Globus pallidus (tissue), 1 donor: ENCODE data around the gene EEF1B2.
"Not testable (repeated sequence)": the region's sequence is repeated elsewhere in the genome, so short reads cannot be mapped to it uniquely, and the experiment has no call there.

ENCODE experiments used
- DNase-seq: peaks from one replicate; pipeline ENCODE4 v3.0.0-alpha.2; 2015; ENCODE audit warnings: low spot score

Gene EEF1B2

DNA sequence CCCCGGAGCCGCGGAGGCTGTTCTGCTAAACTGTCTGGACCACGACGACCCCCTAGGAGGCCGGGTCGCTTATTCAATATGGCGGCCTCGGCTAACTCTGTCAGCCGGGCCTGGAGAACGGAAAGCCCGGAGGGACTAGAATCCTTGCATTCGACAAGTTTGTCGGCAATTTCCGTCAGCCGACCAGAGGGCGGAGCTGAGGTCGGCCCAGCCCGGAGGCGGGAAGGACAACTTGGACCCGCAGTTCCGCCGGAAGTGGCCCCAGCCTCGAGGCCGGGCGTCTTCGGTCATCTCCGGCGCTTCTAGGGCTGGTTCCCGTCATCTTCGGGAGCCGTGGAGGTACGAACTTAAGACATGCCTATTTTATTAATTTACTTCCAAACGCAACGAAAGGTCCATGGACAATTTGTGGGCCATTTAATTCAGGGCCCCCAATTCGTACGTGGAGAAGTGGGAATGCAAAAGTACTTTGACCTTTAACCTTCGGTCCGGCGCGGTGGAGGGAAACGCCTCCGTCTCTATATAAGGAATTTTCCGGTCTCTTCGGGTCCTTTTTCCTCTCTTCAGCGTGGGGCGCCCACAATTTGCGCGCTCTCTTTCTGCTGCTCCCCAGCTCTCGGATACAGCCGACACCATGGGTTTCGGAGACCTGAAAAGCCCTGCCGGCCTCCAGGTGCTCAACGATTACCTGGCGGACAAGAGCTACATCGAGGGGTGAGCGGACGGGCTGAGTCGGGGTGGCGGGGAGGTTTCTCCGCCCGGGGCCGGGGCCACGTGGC, at the start of gene EEF1B2, which contains the start of gene NDUFS1:
Gene EEF1B2 (plus strand): TSS at position 550 of the 779 bp plus-strand sequence. CDS start 85 bp downstream, at position 635.
Gene NDUFS1 (minus strand): TSS at position 99 of the 779 bp plus-strand sequence. CDS start 5,766 bp downstream, outside the sequence.
- DNase-seq = peak; percentile 99

DNA sequence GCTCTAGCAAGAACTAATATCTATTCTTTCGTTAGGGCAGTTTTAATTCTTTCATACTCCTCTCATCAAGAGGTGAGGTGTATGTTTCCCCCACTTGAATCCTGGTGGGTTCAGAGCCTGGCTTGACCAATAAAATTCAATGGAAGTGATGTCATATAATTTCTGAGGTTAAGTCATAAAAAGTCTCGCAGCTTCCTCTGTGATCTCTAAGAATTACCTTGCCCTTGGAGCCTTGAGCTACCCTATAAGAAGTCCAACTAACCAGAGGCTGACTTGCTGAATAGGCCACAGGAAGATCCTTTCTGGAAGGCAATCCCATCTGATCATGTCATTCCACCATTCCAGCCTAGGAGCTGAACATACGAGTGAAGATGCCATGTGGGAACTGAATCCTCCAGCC, 47.6 kb upstream of the EEF1B2 start:
- DNase-seq = no peak

DNA sequence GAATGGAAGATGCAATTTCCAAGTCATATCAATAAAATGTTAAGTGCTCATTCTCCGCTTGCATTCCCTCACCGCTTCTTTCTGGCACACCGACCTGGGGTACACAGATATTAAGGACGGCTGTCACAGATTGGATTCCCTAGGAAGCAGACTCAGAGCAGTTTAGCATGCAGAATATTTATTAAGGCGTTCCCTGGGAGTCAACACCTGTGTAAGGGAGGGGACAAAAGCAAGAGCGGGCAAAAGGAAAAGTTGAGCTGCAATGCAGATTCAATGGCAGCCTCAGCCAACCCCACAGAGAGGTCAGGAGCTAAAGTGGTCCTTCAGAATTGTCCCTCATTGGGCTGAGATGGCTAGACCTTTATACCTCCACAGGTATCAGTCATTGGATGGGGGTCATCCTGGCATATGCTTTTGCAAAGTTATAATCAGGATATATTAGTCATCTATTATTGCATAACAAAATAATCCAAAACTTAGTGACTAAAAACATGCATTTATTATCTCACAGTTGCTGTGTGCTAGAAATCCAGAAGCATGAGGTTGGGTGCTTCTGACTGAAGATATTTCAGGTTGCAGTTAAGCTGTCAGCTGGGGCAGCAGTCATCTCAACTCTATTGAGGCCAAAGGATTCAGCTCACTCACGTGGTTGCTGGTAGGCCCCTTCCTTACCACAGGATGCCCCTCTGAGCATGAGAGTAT, 46.7 kb upstream of the EEF1B2 start:
- no peak for DNase-seq

DNA sequence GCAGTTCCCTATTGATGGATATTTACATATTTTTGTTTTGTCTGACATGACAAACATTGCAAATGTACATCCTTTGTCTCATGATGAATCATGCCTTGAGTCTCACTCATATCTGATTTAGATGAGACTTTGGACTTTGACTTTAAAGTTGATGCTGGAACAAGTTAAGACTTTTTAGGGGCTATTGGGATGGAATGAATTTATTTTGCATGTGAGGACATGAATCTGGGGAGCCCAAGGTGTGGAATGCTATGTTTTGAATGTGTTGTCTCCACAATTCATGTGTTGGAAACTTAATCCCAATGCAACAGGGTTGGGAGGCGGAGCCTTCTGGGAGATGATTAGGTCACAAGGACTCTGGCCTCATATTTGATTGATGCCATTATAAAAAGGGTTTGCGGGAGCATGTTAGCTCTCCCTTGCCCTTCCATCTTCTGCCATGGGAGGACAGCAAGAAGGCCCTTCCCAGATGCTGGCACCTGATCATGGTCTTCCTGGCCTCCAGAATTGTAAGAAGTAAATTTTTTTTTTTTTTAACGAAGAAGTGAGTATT, 44.6 kb upstream of the EEF1B2 start:
- no peak for DNase-seq

DNA sequence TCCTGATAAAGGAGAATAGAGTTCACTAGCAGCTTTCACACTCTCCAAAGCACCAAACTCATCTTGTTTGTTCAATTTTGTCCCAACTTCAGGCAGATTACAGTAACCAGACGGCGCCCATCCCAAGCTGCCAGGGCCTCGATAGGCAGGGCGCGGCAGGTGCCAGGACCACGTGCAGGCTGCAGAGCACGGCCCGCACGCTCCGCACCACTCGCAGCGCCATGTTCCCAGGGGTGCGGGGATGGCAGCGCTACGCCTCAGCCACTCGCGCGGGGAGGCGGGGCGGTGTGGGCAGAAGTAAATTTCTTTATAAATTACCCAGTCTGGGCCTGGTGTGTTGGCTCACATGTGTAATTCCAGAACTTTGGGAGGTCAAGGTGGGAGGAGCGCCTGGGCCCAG, 43.4 kb upstream of the EEF1B2 start:
- no peak for DNase-seq

DNA sequence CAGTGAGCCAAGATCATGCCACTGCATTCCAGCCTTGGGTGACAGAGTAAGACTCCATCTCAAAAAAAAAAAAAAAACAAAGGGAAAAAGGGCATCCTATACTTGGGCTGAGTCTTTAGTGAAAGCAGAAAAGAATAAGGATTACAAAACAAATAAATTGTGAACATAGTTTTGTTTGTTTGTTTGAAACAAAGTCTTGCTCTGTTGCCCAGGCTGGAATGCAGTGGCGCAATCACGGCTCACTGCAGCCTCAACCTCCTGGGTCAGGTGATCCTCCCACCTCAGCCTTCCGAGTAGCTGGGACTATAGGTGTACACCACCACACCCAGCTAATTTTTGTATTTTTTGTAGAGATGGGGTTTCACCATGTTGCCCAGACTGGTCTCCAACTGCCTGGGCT, 37.1 kb upstream of the EEF1B2 start:
- not testable (repeated sequence) for DNase-seq

DNA sequence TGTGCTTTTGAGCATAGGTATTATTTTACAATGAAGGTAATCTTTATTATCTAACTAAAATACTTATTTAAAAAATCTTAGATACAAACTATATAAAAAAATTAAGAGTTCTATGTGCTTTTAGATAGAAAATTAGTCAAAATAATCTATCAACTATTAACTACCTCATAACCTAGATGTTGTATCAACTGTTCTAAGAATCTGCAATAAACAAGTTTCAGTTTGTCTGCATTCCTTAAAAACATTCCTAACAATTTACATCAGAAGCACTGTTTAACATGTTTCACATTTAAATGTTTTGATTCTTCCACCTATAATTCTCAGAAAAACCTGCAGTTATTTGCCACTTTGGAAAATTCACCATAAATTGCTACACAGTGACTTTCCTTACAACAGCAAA, 33.8 kb upstream of the EEF1B2 start:
- DNase-seq = no peak

- DNase-seq = no peak
Observed at GRCh38 chr2:206127656-206128055, 32.0 kb upstream of the EEF1B2 start.

DNA sequence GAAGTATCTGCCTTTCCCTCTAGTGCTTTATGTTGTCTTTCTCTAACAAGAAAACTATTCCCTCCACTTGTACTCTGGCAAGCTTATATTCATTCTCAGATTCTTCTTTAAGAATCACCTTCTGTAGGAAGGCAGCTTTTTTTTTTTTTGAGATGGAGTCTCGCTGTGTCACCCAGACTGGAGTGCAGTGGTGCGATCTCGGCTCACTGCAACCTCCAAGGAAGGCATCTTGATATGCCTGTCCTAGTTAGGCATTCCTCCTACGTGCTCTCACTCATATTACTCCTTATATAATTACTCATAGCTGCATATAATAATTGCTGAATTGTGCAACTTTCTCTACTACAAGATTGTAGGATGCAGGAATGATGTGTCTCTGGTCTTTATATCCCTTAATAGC, 16.2 kb upstream of the EEF1B2 start:
- no peak for DNase-seq

- DNase-seq = no peak
Observed at GRCh38 chr2:206144383-206144782, 15.3 kb upstream of the EEF1B2 start.

DNA sequence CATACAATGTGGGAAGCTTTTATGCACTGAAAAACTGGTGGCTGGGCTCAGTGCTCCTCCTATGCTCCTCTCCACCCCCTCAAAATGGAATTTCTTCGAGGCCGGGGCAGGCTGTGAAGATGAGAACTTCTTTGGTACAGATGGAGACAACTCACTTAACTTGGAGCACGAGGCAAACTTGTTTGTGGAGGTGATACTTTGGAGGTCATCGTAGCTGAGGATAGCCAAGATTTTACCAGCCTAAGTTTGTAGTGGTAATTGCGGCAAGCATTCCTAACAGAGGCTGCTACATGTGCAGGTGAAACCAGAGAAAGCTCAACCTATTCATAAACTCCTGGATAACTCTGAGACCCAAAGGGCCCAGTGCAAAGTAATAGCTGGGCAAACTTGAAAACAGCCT, 14.0 kb upstream of the EEF1B2 start:
- no peak for DNase-seq

DNA sequence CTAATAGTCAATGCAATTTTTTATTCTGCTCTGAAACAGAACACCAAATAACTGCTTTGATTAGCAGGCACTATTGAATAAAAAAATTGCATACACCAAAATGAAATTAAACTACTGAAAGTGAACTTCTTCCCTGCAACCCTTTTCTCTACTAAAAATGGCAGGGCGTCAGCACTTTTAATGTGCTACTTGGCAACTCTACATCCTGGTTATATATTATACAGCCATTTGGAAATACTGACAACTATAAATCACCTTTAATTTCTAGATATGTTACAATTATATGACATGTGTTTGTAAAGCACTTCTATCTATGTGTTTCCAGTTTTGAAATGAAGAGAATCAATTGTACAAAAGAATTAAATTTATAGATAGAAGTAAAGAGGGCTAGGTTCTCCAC, 10.4 kb upstream of the EEF1B2 start:
- DNase-seq = no peak

- no peak for DNase-seq
Observed at GRCh38 chr2:206150168-206150567, 9.5 kb upstream of the EEF1B2 start.

- no peak for DNase-seq
Observed at GRCh38 chr2:206150631-206151030, 9.1 kb upstream of the EEF1B2 start.

- no peak for DNase-seq
Observed at GRCh38 chr2:206154197-206154596, 5.5 kb upstream of the EEF1B2 start.

GRCh38 chr2:206157014-206157413, 2.7 kb upstream of the EEF1B2 start:
- not testable (repeated sequence) for DNase-seq

DNA sequence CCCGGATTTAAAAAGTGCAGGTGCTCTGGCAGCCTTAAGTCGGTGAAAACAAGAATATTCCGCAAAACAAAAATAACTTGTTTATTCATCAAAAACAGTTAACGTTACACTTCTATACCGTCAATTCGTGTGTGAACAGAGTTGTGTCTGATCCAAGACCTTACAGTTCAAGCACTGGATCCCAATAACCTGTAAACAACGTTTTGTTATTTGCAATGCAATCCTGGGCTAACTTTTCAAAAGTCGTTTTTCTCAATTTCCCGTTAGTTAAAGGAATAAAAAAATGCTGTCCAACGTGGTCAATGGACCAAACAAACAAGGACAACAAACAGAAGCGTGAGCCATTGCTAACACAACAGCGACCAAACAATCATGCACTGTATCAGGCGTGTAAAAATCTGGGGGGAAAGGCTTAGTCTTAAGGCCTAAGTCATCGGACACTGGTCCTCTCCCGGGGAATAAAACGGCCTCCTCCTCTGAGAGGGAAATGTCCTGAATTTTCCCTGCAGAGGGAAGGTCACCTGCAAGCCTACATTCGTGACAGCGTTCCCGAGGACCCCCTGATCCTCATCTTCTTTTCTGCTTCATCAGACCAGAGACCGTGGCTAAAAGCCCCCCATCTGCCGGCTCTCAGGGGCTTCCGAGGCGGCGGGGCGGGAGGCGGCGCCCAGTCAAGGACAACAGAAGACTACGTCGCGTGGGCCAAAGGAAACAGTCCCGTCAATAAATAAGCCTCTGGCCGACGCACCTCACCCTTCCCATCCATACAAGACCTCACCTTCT, 941 bp upstream of the EEF1B2 start:
- no peak for DNase-seq

- peak; percentile 9 for DNase-seq
Observed at GRCh38 chr2:206160125-206160806, 571 bp downstream of the EEF1B2 start.

DNA sequence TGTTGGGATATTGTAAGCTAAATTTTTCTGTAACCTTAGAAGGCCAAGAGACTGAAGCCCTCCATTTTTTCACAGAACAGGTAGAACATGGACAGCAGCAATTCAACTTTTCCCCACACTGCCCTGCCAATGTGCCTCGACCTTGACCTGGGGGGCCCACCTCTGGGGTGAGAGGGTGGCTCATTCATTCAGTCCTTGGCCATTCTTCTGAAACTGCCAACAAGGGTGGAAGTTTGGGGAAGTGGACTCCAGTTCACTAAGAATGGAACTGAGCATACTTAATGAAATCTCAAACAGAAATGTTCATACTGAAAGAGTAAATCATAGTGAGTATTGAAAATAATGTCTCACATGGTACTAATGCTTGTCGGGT, 1.1 kb downstream of the EEF1B2 start:
- DNase-seq = no peak

- DNase-seq = not testable (repeated sequence)
Observed at GRCh38 chr2:206162401-206162800, 2.7 kb downstream of the EEF1B2 start.

- no peak for DNase-seq
Observed at GRCh38 chr2:206163251-206163880, 3.7 kb downstream of the EEF1B2 start.
